T-cell (primary cell): Measurements from ENCODE around the gene PRADC1. TPM values are rescaled to one million over a fixed set of nuclear protein-coding genes. Genes with fewer than 3 reads are reported as not detected.

ENCODE experiments used
- ATAC-seq, 4 experiments: fragments of 200-7000 bp in 3 of 4; fragments of 150-1000 bp in 1 of 4; cut with Tn5 transposase; replicated peaks in 1 of 4; 1 replicate in 3 of 4; 2 replicates in 1 of 4; pipeline ENCODE4 v1.10.0; 2021; ENCODE audit warnings: moderate library complexity in 3 of 4, mild to moderate bottlenecking in 2 of 4, moderate number of reproducible peaks in 1 of 4
- CTCF ChIA-PET, 2 donors: fragments of 300-600 bp; sonication (Branson Sonifier 250); formaldehyde crosslinking; loops; one replicate each; lab custom pipeline; 2022; ENCODE audit warnings: antibody characterized with exemption in 2 of 2; lab: Charles Lee
- POLR2A ChIA-PET, 2 donors: fragments of 300-600 bp; sonication (Branson Sonifier 250); formaldehyde crosslinking; loops; one replicate each; lab custom pipeline; 2022; ENCODE audit warnings: antibody characterized with exemption in 2 of 2; lab: Charles Lee
- DNase-seq, 35 experiments: peaks; one replicate each; pipeline versions ENCODE4 v3.0.0 to v3.0.0-alpha.2; 2013 to 2023
- H3K27ac ChIP-seq: one replicate; pipeline ENCODE4 v1.5.1; 2013; ENCODE audit warnings: low read length
- H3K27me3 ChIP-seq, 2 experiments: replicated peaks in 1 of 2; 1 replicate in 1 of 2; 2 replicates in 1 of 2; pipeline versions ENCODE4 v1.6.1 to v1.7.0; 2013; ENCODE audit warnings: low read length in 1 of 2, mixed read lengths in 1 of 2; ENCODE audit not compliant: control insufficient read depth in 2 of 2, insufficient read depth in 2 of 2; ENCODE audit errors: extremely low read depth in 1 of 2
- H3K36me3 ChIP-seq, 2 donors: 1 replicate in 1 of 2; 2 replicates in 1 of 2; pipeline versions ENCODE4 v1.6.1 to v1.7.0; 2013; ENCODE audit warnings: low read length in 1 of 2; ENCODE audit not compliant: control insufficient read depth in 2 of 2, insufficient read depth in 1 of 2; ENCODE audit errors: extremely low read depth in 1 of 2
- H3K4me1 ChIP-seq, 2 experiments: 1 replicate in 1 of 2; 2 replicates in 1 of 2; pipeline versions ENCODE4 v1.6.1 to v1.7.0; 2013; ENCODE audit warnings: low read length in 2 of 2, mixed read lengths in 1 of 2; ENCODE audit not compliant: insufficient read depth in 2 of 2, control insufficient read depth in 1 of 2; ENCODE audit errors: extremely low read depth in 1 of 2
- H3K4me3 ChIP-seq, 2 donors: 1 replicate in 1 of 2; 2 replicates in 1 of 2; pipeline versions ENCODE4 v1.5.1 to v1.7.0; 2013; ENCODE audit warnings: mild to moderate bottlenecking in 2 of 2, low read length in 1 of 2, moderate library complexity in 1 of 2; ENCODE audit not compliant: control insufficient read depth in 1 of 2; ENCODE audit errors: extremely low read depth in 1 of 2
- H3K9me3 ChIP-seq: 2 replicates; pipeline ENCODE4 v1.7.0; 2013
- H3K27ac Mint-ChIP-seq, 2 donors: one replicate each; pipeline ENCODE4 v1.8.0; 2020 to 2021; ENCODE audit warnings: mild to moderate bottlenecking in 2 of 2, mixed read lengths in 2 of 2
- H3K27me3 Mint-ChIP-seq, 2 donors: one replicate each; pipeline ENCODE4 v1.8.0; 2021 to 2022; ENCODE audit warnings: mixed read lengths in 2 of 2
- H3K36me3 Mint-ChIP-seq: one replicate; pipeline ENCODE4 v1.8.0; 2021; ENCODE audit warnings: mixed read lengths
- H3K4me1 Mint-ChIP-seq, 3 donors: one replicate each; pipeline ENCODE4 v1.8.0; 2020 to 2022; ENCODE audit warnings: mixed read lengths in 3 of 3, mild to moderate bottlenecking in 1 of 3
- H3K4me3 Mint-ChIP-seq, 3 donors: one replicate each; pipeline ENCODE4 v1.8.0; 2020 to 2022; ENCODE audit warnings: mild to moderate bottlenecking in 3 of 3, mixed read lengths in 3 of 3, moderate library complexity in 3 of 3
- H3K9me3 Mint-ChIP-seq, 3 donors: one replicate each; pipeline ENCODE4 v1.8.0; 2020 to 2022; ENCODE audit warnings: mixed read lengths in 3 of 3
- WGBS: methylation state at CpG from one replicate; pipeline ENCODE4 v1.1.5; 2013; ENCODE audit warnings: missing lambda C conversion rate; ENCODE audit not compliant: insufficient coverage; 5-methylcytosine and 5-hydroxymethylcytosine counted together
- total RNA-seq, 35 experiments: library from RNA in 6 of 35; stranded (reverse) in 6 of 35; fragments of 120-200 nt in 1 of 35; gene quantifications; one replicate each; pipeline versions ENCODE4 v1.2.1 to v1.2.4 and lab custom pipeline; 2013 to 2026

The PRADC1 gene
- total RNA-seq, 5 donors from 2014 or later (not counting 1 experiment from before 2014, with no cell fraction given), result 6.1 to 9.9 (median 6.4) TPM

GRCh38 chr2:73239776-73240175, 6.7 kb upstream of the PRADC1 start:
- Histone ChIP-seq H3K4me3 (no peak overlapping the region), H3K9me3 (no peaks in the 10 kb centered on the region), H3K4me1 (peaks cover 10 to 23% of the 10 kb centered on the region in 2 experiments), H3K27ac (no peak overlapping the region), H3K36me3 (peaks cover 0 to 59% of the 10 kb centered on the region in 2 donors), H3K27me3 (no peaks in the 10 kb centered on the region)
- Mint-ChIP-seq H3K4me3 (no peak overlapping the region), H3K27me3 (no peaks in the 10 kb centered on the region), H3K27ac (no peak overlapping the region), H3K9me3 (no peaks in the 10 kb centered on the region), H3K36me3 (peaks cover 19% of the 10 kb centered on the region), H3K4me1 (peaks cover 42 to 57% (median 43%) of the 10 kb centered on the region in 3 donors)
- POLR2A ChIA-PET, result no interaction called here
- CTCF ChIA-PET, result no interaction called here
- no peak for ATAC-seq
- DNase-seq, result no peak
- WGBS, result 69% methylated on average over 2 of the region's 3 CpGs

DNA sequence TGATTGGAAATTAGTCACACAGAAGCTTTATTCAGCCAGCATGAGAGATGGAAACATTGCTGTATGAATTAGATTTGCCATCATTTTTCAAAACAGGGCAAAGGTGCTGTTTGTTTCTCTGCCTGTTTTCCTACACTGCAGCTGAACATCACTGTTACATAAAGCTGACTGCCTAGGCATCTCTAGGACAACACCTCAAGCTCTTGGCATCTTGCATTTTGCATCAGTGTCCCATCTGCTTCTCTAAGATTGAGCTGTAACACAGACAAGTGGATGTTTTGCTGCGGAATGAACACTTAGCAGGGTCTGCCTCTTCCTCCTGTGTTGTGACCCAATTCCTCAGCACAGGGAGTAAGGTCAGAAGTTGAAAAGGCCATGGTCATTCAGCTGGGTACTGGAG, 5.9 kb upstream of the PRADC1 start:
- H3K27ac Mint-ChIP-seq, result no peak overlapping the region
- no peak overlapping the region for H3K4me3 Mint-ChIP-seq
- peaks cover 11 to 26% of the 10 kb centered on the region in 2 experiments for H3K4me1 ChIP-seq
- no peaks in the 10 kb centered on the region for H3K9me3 Mint-ChIP-seq
- WGBS, result 100% methylated on average over 1 of the region's 1 CpG
- POLR2A ChIA-PET, result no interaction called here
- peaks cover 0 to 51% of the 10 kb centered on the region in 2 donors for H3K36me3 ChIP-seq
- CTCF ChIA-PET, result no interaction called here
- ATAC-seq, result no peak
- no peaks in the 10 kb centered on the region for H3K9me3 ChIP-seq
- peaks cover 44 to 55% (median 47%) of the 10 kb centered on the region in 3 donors for H3K4me1 Mint-ChIP-seq
- no peaks in the 10 kb centered on the region for H3K27me3 ChIP-seq
- no peak for DNase-seq
- H3K27me3 Mint-ChIP-seq, result no peaks in the 10 kb centered on the region
- no peak overlapping the region for H3K27ac ChIP-seq
- peaks cover 12% of the 10 kb centered on the region for H3K36me3 Mint-ChIP-seq
- H3K4me3 ChIP-seq, result no peak overlapping the region

DNA sequence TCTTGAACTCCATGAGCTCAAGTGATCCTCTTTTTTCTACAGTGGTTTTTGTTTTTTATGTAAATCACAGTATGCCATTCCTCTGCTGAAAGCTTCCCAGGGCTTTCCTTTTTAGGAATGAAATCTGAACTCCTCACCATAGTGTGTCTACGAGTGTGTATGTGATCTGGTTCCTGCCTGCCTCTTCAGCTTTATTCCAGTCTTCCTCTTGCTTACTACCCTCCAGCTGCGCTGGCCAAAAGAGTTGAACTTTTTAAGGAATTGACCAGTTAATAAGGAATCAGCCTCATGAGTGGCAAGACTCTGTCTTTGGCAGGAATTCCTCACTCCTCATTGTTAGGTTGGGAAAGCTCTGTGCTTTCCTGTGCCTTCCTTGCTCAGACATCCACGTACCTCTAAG, 5.1 kb upstream of the PRADC1 start:
- Histone ChIP-seq H3K27ac (no peak overlapping the region), H3K36me3 (peaks cover 0 to 43% of the 10 kb centered on the region in 2 donors), H3K4me3 (no peak overlapping the region), H3K27me3 (no peaks in the 10 kb centered on the region), H3K9me3 (no peaks in the 10 kb centered on the region), H3K4me1 (peaks cover 11 to 32% of the 10 kb centered on the region in 2 experiments)
- H3K36me3 Mint-ChIP-seq, result peaks cover 10% of the 10 kb centered on the region
- POLR2A ChIA-PET, result no interaction called here
- H3K4me3 Mint-ChIP-seq, result no peak overlapping the region
- peaks cover 45 to 54% (median 51%) of the 10 kb centered on the region in 3 donors for H3K4me1 Mint-ChIP-seq
- H3K27ac Mint-ChIP-seq, result no peak overlapping the region
- CTCF ChIA-PET, result interaction anchor here in 1 of 2 donors (0.6 kb wide), 1 partner anchor 176 kb away, joined by 4 read pairs; no protein-coding TSS in a partner anchor
- ATAC-seq (no peak), DNase-seq (no peak)
- no peaks in the 10 kb centered on the region for H3K27me3 Mint-ChIP-seq
- no peaks in the 10 kb centered on the region for H3K9me3 Mint-ChIP-seq
- WGBS, result no CpG with 5 or more reads among the region's 3 CpGs

DNA sequence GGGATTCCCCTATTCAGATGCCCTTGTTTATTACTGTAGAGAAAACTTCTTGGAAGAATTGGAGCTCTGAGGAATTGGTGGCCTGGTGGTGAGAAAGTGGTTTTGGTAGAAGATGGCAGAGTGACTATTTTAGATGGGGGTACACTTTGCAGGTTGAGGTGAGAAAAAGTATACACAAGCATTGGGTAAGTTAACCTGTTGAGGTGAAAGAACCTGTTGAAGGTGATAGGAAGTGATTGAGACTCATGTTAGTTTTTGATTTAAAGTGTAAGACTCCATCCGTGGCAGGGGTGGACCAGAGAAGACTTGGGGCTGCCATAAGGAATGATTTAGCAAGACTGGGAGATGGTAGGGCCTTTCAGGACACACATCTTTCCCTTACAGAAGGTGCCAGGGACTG, 4.1 kb upstream of the PRADC1 start:
- Mint-ChIP-seq H3K36me3 (peaks cover 7% of the 10 kb centered on the region), H3K4me3 (peak overlapping the region in 1 of 3 donors; percentile 1), H3K27ac (peak overlapping the region; percentile 4 to 56), H3K9me3 (no peaks in the 10 kb centered on the region), H3K4me1 (peaks cover 50 to 54% (median 51%) of the 10 kb centered on the region in 3 donors), H3K27me3 (no peaks in the 10 kb centered on the region)
- H3K27ac ChIP-seq, result no peak overlapping the region
- POLR2A ChIA-PET, result no interaction called here
- no peak for ATAC-seq
- H3K36me3 ChIP-seq, result peaks cover 0 to 34% of the 10 kb centered on the region in 2 donors
- no peaks in the 10 kb centered on the region for H3K27me3 ChIP-seq
- H3K4me3 ChIP-seq, result no peak overlapping the region
- no CpG with 5 or more reads among the region's 1 CpG for WGBS
- CTCF ChIA-PET, result interaction anchor here (0.5 to 2.5 kb wide), 3 partner anchors 52 to 60 kb away, joined by 3 to 10 read pairs (median 3); no protein-coding TSS in a partner anchor
- DNase-seq, result no peak
- H3K4me1 ChIP-seq, result peaks cover 15 to 39% of the 10 kb centered on the region in 2 experiments
- H3K9me3 ChIP-seq, result no peaks in the 10 kb centered on the region

- CTCF ChIA-PET, result interaction anchor here (0.6 to 2.5 kb wide), 8 partner anchors 21 to 587 kb away, joined by 3 to 14 read pairs (median 4); no protein-coding TSS in a partner anchor
- POLR2A ChIA-PET, result interaction anchor here (0.5 to 0.7 kb wide), 2 partner anchors 64 to 150 kb away, joined by 4 read pairs; partner anchors contain the start of gene ALMS1 (in 1 of the 2)
- DNase-seq (peak in 2 of 35 experiments; percentile 11 to 36), ATAC-seq (no peak)
- H3K27me3 Mint-ChIP-seq, result no peaks in the 10 kb centered on the region
- peaks cover 50 to 55% (median 51%) of the 10 kb centered on the region in 3 donors for H3K4me1 Mint-ChIP-seq
- H3K4me3 Mint-ChIP-seq, result peak overlapping the region; percentile 92 to 98 (median 95)
- WGBS, result 33% methylated on average over 10 of the region's 11 CpGs
- no peaks in the 10 kb centered on the region for H3K27me3 ChIP-seq
- H3K27ac ChIP-seq, result peak overlapping the region; percentile 92
- no peaks in the 10 kb centered on the region for H3K9me3 Mint-ChIP-seq
- no peaks in the 10 kb centered on the region for H3K9me3 ChIP-seq
- H3K27ac Mint-ChIP-seq, result peak overlapping the region; percentile 77 to 96
- H3K36me3 Mint-ChIP-seq, result peaks cover 7% of the 10 kb centered on the region
- peak overlapping the region; percentile 75 to 99 for H3K4me3 ChIP-seq
- peaks cover 0 to 25% of the 10 kb centered on the region in 2 donors for H3K36me3 ChIP-seq
- peaks cover 15 to 39% of the 10 kb centered on the region in 2 experiments for H3K4me1 ChIP-seq
Observed at GRCh38 chr2:73235315-73236028, 2.4 kb upstream of the PRADC1 start.
